Lung (tissue), 12 donors: ENCODE data around the gene CDH4. TPM values are rescaled to one million over a fixed set of nuclear protein-coding genes. Genes with fewer than 3 reads are reported as not detected.

ENCODE experiments used
- ATAC-seq: fragments of 200-7000 bp; cut with Tn5 transposase; one replicate; pipeline ENCODE4 v1.9.1; 2020; ENCODE audit warnings: moderate number of reproducible peaks; ENCODE audit not compliant: insufficient read depth, low FRiP score
- DNase-seq, 3 donors: peaks; one replicate each; pipeline ENCODE4 v3.0.0-alpha.2; 2013 to 2017
- H3K27ac ChIP-seq, 2 donors: one replicate each; pipeline ENCODE4 v1.5.1; 2013; ENCODE audit warnings: mild to moderate bottlenecking in 2 of 2, moderate library complexity in 2 of 2, control low read depth in 1 of 2, inconsistent platforms in 1 of 2, low read depth in 1 of 2, low read length in 1 of 2
- H3K27me3 ChIP-seq, 3 donors: one replicate each; pipeline ENCODE4 v1.5.1; 2013; ENCODE audit warnings: low read length in 2 of 3; ENCODE audit not compliant: control insufficient read depth in 3 of 3, insufficient read depth in 3 of 3
- H3K36me3 ChIP-seq, 4 donors: one replicate each; pipeline ENCODE4 v1.5.1; 2013; ENCODE audit warnings: low read length in 4 of 4, mild to moderate bottlenecking in 1 of 4, moderate library complexity in 1 of 4; ENCODE audit not compliant: control insufficient read depth in 4 of 4, insufficient read depth in 4 of 4
- H3K4me1 ChIP-seq, 5 donors: one replicate each; pipeline ENCODE4 v1.5.1; 2013; ENCODE audit warnings: low read length in 5 of 5, mild to moderate bottlenecking in 2 of 5, moderate library complexity in 1 of 5; ENCODE audit not compliant: control insufficient read depth in 5 of 5, insufficient read depth in 5 of 5
- H3K4me3 ChIP-seq: one replicate; pipeline ENCODE4 v1.5.1; 2013; ENCODE audit warnings: mild to moderate bottlenecking, control low read depth, moderate library complexity
- H3K9ac ChIP-seq, 2 donors: one replicate each; pipeline ENCODE4 v1.5.1; 2013; ENCODE audit warnings: low read length in 2 of 2, control low read depth in 1 of 2; ENCODE audit not compliant: insufficient read depth in 1 of 2
- H3K9me3 ChIP-seq, 4 donors: one replicate each; pipeline ENCODE4 v1.5.1; 2013; ENCODE audit warnings: low read length in 3 of 4, mild to moderate bottlenecking in 1 of 4, moderate library complexity in 1 of 4; ENCODE audit not compliant: control insufficient read depth in 4 of 4, insufficient read depth in 3 of 4
- CTCF ChIP-seq: IDR thresholded peaks from 2 replicates; pipeline ENCODE4 v1.5.1; 2012; ENCODE audit warnings: mild to moderate bottlenecking; ENCODE audit errors: control extremely low read depth, extremely low read depth
- WGBS, 2 donors: extraction: QIAGEN DNeasy Blood & Tissue Kit; methylation state at CpG; one replicate each; pipeline ENCODE4 v1.1.7; 2013; 5-methylcytosine and 5-hydroxymethylcytosine counted together
- polyA plus RNA-seq, 2 donors: library from polyadenylated mRNA; stranded (reverse); fragments of 200-250 nt; gene quantifications; one replicate each; pipeline ENCODE4 v1.2.1, GENCODE V29; 2013
- total RNA-seq, 2 donors: library from RNA; depleted of rRNA in 1 of 2; stranded (reverse); fragments of >200 nt in 1 of 2; gene quantifications; one replicate each; pipeline ENCODE4 v1.2.1, GENCODE V29; 2014 to 2021
- donor health status: control.
- donor health status: control.
- donor health status: Bipolar disorder and iron deficiency.
- donor health status: healthy.
- donor health status: DM: yes; HTN: yes; CAD: no.

CDH4 gene
- total and polyA plus RNA-seq, 4 donors: 0.10 to 2.1 (median 0.34) TPM

DNA sequence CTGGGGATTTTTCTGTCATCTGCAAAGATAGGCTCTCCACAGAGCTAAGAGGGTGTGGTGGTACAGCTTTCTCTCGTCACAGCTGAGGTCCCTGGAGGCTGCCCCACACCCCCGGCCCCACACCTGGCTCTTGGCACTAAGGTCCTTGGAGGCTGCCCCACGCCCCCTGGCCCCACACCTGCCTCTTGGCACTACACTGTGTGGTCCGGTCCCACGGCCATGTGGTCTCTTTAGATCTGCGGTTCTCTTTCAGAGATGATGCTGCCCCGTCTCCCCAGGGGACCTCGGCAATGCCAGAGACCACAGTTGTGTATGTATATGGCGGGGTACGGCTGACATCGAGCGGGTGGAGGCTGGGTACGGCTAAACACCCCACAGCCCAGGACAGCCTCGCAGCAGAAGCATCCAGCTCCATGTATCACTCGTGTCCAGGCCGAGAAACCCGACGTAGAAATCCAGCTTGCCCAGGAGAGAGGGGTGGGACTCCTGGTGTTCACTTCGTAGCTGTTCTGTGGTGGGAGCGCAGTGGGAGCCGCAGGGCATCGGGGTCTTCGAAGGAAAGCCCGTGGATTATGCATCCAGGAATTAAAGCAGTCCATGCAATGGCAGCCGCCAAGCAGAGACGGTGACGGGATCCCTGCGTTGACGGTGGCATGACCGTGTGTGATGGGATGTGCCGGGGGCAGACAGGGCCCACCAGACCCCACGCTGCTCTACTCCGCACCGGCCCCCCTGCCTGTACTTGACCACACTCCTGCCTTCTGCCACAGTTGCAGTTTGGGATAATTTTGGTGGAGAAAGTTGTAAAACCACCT is 292.1 kb downstream of the CDH4 start:
- DNase-seq (no peak), ATAC-seq (no peak)
- 86 to 91% methylated on average over 34 of the region's 34 CpGs for WGBS, 2 donors
- H3K9me3 ChIP-seq: no peaks in the 10 kb centered on the region
- H3K4me1 ChIP-seq: no peaks in the 10 kb centered on the region
- no peaks in the 10 kb centered on the region for H3K36me3 ChIP-seq
- peaks cover 0 to 12% (median 0%) of the 10 kb centered on the region in 3 donors for H3K27me3 ChIP-seq
- no peak overlapping the region for H3K27ac ChIP-seq
- no peak overlapping the region for H3K9ac ChIP-seq
- no peak overlapping the region for H3K4me3 ChIP-seq
- TF ChIP-seq CTCF: no peak

GRCh38 chr20:61544910-61545889 is 293.1 kb downstream of the CDH4 start:
- Histone ChIP-seq H3K27me3 (peaks cover 0 to 13% (median 0%) of the 10 kb centered on the region in 3 donors), H3K9me3 (no peaks in the 10 kb centered on the region), H3K9ac (no peak overlapping the region), H3K4me1 (no peaks in the 10 kb centered on the region), H3K27ac (no peak overlapping the region), H3K36me3 (no peaks in the 10 kb centered on the region), H3K4me3 (no peak overlapping the region)
- WGBS, 2 donors: 83 to 87% methylated on average over 35 of the region's 35 CpGs
- ATAC-seq (no peak), DNase-seq (no peak)
- no peak for TF ChIP-seq CTCF

DNA sequence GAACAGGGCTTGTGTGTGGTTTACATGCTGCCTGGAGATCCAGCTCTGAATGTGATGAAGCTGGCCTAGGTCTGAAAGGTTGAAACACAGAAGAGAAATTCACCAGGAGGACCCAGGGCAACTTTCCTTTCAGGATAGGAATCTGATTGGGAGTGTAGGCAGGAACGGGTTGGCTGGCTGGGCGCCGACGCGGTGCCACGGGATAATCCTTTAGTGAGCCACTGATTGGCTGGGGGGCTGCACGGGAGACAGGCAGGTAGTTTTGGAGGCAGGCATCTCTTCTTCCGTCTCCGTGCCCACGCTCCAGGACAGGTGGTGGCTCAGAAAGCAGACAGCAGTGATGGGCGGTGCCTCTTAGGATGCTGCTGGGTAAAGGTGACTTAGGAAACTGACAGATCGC is 294.6 kb downstream of the CDH4 start:
- peaks cover 0 to 13% (median 0%) of the 10 kb centered on the region in 3 donors for H3K27me3 ChIP-seq
- H3K9ac ChIP-seq: no peak overlapping the region
- no peak overlapping the region for H3K27ac ChIP-seq
- H3K4me3 ChIP-seq: no peak overlapping the region
- no peaks in the 10 kb centered on the region for H3K4me1 ChIP-seq
- ATAC-seq (no peak), DNase-seq (no peak)
- 86 to 90% methylated on average over 12 of the region's 12 CpGs for WGBS, 2 donors
- no peaks in the 10 kb centered on the region for H3K9me3 ChIP-seq
- no peaks in the 10 kb centered on the region for H3K36me3 ChIP-seq
- TF ChIP-seq CTCF: no peak
